Ishikawa (cell line): ENCODE results near the gene MUC21.

ENCODE experiments used
- EP300 ChIP-seq: IDR thresholded peaks from 2 replicates; pipeline ENCODE4 v1.6.1; 2012; ENCODE audit warnings: borderline replicate concordance
- FOXM1 ChIP-seq: IDR thresholded peaks from 2 replicates; pipeline ENCODE4 v1.6.1; 2012; ENCODE audit warnings: low read depth, borderline replicate concordance
- NFIC ChIP-seq: IDR thresholded peaks from 2 replicates; pipeline ENCODE4 v1.6.1; 2012
- TEAD4 ChIP-seq: IDR thresholded peaks from 2 replicates; pipeline ENCODE4 v1.6.1; 2012
- YY1 ChIP-seq: IDR thresholded peaks from 2 replicates; pipeline ENCODE4 v1.6.1; 2012; ENCODE audit warnings: low read depth
- TF ChIP-seq, protein P1 (sequence below): IDR thresholded peaks from 2 replicates; pipeline ENCODE4 v1.6.1; 2012; ENCODE audit warnings: low read depth, mild to moderate bottlenecking
- TF ChIP-seq, protein P2 (sequence below): IDR thresholded peaks from 2 replicates; pipeline ENCODE4 v1.6.1; 2012

DNA sequence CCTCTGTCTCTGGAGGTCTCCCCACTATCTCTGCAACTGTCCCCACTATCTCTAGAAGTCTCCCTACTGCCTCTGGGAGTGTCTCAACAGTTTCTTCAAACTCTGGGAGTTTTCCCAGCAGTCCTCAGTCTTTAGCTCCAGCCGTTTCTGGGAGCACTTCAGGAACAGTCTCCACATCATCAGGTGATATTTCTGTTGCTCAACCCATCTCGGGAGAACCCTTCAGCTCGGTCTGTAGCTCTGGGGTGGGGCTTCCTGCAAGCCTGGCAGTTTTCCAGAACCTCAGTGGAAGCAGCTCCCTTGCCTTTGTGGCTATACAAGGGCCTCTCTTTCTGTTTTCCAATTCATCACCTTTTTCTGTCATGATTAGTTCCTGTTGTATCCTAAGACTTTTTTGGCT is 48.5 kb upstream of the MUC21 start:
- TF ChIP-seq, protein P1, sequence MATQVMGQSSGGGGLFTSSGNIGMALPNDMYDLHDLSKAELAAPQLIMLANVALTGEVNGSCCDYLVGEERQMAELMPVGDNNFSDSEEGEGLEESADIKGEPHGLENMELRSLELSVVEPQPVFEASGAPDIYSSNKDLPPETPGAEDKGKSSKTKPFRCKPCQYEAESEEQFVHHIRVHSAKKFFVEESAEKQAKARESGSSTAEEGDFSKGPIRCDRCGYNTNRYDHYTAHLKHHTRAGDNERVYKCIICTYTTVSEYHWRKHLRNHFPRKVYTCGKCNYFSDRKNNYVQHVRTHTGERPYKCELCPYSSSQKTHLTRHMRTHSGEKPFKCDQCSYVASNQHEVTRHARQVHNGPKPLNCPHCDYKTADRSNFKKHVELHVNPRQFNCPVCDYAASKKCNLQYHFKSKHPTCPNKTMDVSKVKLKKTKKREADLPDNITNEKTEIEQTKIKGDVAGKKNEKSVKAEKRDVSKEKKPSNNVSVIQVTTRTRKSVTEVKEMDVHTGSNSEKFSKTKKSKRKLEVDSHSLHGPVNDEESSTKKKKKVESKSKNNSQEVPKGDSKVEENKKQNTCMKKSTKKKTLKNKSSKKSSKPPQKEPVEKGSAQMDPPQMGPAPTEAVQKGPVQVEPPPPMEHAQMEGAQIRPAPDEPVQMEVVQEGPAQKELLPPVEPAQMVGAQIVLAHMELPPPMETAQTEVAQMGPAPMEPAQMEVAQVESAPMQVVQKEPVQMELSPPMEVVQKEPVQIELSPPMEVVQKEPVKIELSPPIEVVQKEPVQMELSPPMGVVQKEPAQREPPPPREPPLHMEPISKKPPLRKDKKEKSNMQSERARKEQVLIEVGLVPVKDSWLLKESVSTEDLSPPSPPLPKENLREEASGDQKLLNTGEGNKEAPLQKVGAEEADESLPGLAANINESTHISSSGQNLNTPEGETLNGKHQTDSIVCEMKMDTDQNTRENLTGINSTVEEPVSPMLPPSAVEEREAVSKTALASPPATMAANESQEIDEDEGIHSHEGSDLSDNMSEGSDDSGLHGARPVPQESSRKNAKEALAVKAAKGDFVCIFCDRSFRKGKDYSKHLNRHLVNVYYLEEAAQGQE = no peak
- no peak for TF ChIP-seq TEAD4
- TF ChIP-seq EP300 = no peak
- TF ChIP-seq, protein P2, sequence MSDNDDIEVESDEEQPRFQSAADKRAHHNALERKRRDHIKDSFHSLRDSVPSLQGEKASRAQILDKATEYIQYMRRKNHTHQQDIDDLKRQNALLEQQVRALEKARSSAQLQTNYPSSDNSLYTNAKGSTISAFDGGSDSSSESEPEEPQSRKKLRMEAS = no peak
- no peak for TF ChIP-seq FOXM1
- no peak for TF ChIP-seq YY1
- no peak for TF ChIP-seq NFIC
